HepG2 (cell line): ENCODE measurements around the gene CCDC57. TPM values are rescaled to one million over a fixed set of nuclear protein-coding genes. Genes with fewer than 3 reads are reported as not detected.

Source experiments
- ATAD3A ChIP-seq: sonication (generic); formaldehyde crosslinking; IDR thresholded peaks from 2 replicates; pipeline ENCODE4 v1.4.0; 2020; ENCODE audit warnings: missing genetic modification reagents
- BCL6 ChIP-seq: IDR thresholded peaks from 2 replicates; pipeline ENCODE4 v1.6.1; 2016; ENCODE audit warnings: missing genetic modification reagents, missing compliant biosample characterization
- EHMT2 ChIP-seq: fragments of 200-600 bp; sonication (generic); IDR thresholded peaks from 2 replicates; pipeline ENCODE4 v1.7.0; 2017; ENCODE audit warnings: antibody characterized with exemption, low read depth, low read length, borderline replicate concordance
- HNRNPL ChIP-seq: fragments of 200-400 bp; formaldehyde crosslinking; IDR thresholded peaks from 2 replicates; pipeline ENCODE4 v1.6.1; 2017; ENCODE audit warnings: mild to moderate bottlenecking, low read depth, low read length
- HOXA3 ChIP-seq: sonication (generic); formaldehyde crosslinking; IDR thresholded peaks from 2 replicates; pipeline ENCODE4 v1.5.0; 2020; ENCODE audit warnings: missing genetic modification reagents
- MIER2 ChIP-seq: IDR thresholded peaks from 2 replicates; pipeline ENCODE4 v1.6.1; 2016; ENCODE audit warnings: missing biosample characterization, missing genetic modification reagents
- POLR2AphosphoS5 ChIP-seq: IDR thresholded peaks from 2 replicates; pipeline ENCODE4 v1.6.1; 2012; ENCODE audit warnings: low read depth, low read length
- POLR2G ChIP-seq: fragments of 200-400 bp; formaldehyde crosslinking; IDR thresholded peaks from 2 replicates; pipeline ENCODE4 v1.6.1; 2018; ENCODE audit warnings: mild to moderate bottlenecking, low read depth, low read length, moderate library complexity
- RBM22 ChIP-seq: fragments of 200-400 bp; formaldehyde crosslinking; optimal IDR thresholded peaks from 2 replicates; pipeline ENCODE3; 2017; ENCODE audit warnings: mild to moderate bottlenecking, low read length, moderate library complexity
- RFXAP ChIP-seq: sonication (generic); formaldehyde crosslinking; IDR thresholded peaks from 2 replicates; pipeline ENCODE4 v1.4.0; 2020; ENCODE audit warnings: missing genetic modification reagents, borderline replicate concordance
- SALL1 ChIP-seq: sonication (generic); formaldehyde crosslinking; IDR thresholded peaks from 2 replicates; pipeline ENCODE4 v1.8.0; 2022; ENCODE audit warnings: mild to moderate bottlenecking, missing genetic modification reagents
- TCF12 ChIP-seq, 2 experiments: fragments of 450-650 bp in 1 of 2; sonication (generic) in 1 of 2; formaldehyde crosslinking in 1 of 2; IDR thresholded peaks; 2 replicates each; pipeline versions ENCODE4 v1.6.1 to v1.8.0; 2017 to 2022; ENCODE audit warnings: antibody characterized with exemption in 1 of 2, mild to moderate bottlenecking in 1 of 2, missing genetic modification reagents in 1 of 2, moderate library complexity in 1 of 2
- ZFY ChIP-seq: sonication (generic); formaldehyde crosslinking; IDR thresholded peaks from 2 replicates; pipeline ENCODE4 v1.4.0; 2020; ENCODE audit warnings: missing genetic modification reagents
- ZNF484 ChIP-seq: sonication (generic); formaldehyde crosslinking; IDR thresholded peaks from 2 replicates; pipeline ENCODE4 v1.5.1; 2020; ENCODE audit warnings: mild to moderate bottlenecking, low read depth, missing genetic modification reagents, borderline replicate concordance
- ZNF547 ChIP-seq: sonication (generic); formaldehyde crosslinking; IDR thresholded peaks from 2 replicates; pipeline ENCODE4 v1.5.1; 2020; ENCODE audit warnings: mild to moderate bottlenecking, missing genetic modification reagents
- ZNF570 ChIP-seq: sonication (generic); formaldehyde crosslinking; IDR thresholded peaks from 2 replicates; pipeline ENCODE4 v1.4.0; 2020; ENCODE audit warnings: mild to moderate bottlenecking, missing genetic modification reagents, borderline replicate concordance
- ZNF660 ChIP-seq: sonication (generic); formaldehyde crosslinking; IDR thresholded peaks from 2 replicates; pipeline ENCODE4 v1.5.1; 2020; ENCODE audit warnings: mild to moderate bottlenecking, low read depth, missing genetic modification reagents, borderline replicate concordance
- ZNF746 ChIP-seq: sonication (generic); formaldehyde crosslinking; IDR thresholded peaks from 2 replicates; pipeline ENCODE4 v1.8.0; 2022; ENCODE audit warnings: mild to moderate bottlenecking, missing genetic modification reagents
- ZNF776 ChIP-seq: sonication (generic); formaldehyde crosslinking; IDR thresholded peaks from 2 replicates; pipeline ENCODE4 v1.4.0; 2020; ENCODE audit warnings: mild to moderate bottlenecking, missing genetic modification reagents
- ZSCAN5A ChIP-seq: sonication (generic); formaldehyde crosslinking; IDR thresholded peaks from 2 replicates; pipeline ENCODE4 v1.8.0; 2022; ENCODE audit warnings: mild to moderate bottlenecking, missing genetic modification reagents, borderline replicate concordance
- polyA plus RNA-seq, 8 experiments: library from polyadenylated mRNA; depleted of rRNA in 3 of 8; stranded (reverse) in 7 of 8; unstranded in 1 of 8; fragments of >200 nt; fragmentation: Illumina TruSeq in 4 of 8; extraction: Trizol in 4 of 8; gene quantifications; 2 replicates each; pipeline versions ENCODE4 v1.2.1 to v1.2.3, GENCODE V29; 2011 to 2016; ENCODE audit warnings: low read depth in 4 of 8, missing spikeins in 1 of 8, mixed read lengths in 1 of 8; ENCODE audit not compliant: insufficient read depth in 1 of 8
- total RNA-seq, 5 experiments: library from RNA; depleted of rRNA; stranded (reverse); fragments of >200 nt; fragmentation: Illumina TruSeq; extraction: Trizol; gene quantifications; 2 replicates each; pipeline ENCODE4 v1.2.3, GENCODE V29; 2016; ENCODE audit warnings: low read depth in 1 of 5
- TF ChIP-seq, protein P1 (sequence below): sonication (generic); formaldehyde crosslinking; IDR thresholded peaks from 2 replicates; pipeline ENCODE4 v1.4.0; 2020; ENCODE audit warnings: missing genetic modification reagents, low read depth, mild to moderate bottlenecking, borderline replicate concordance
- TF ChIP-seq, protein P2 (sequence below): sonication (generic); formaldehyde crosslinking; IDR thresholded peaks from 2 replicates; pipeline ENCODE4 v1.4.0; 2020; ENCODE audit warnings: mild to moderate bottlenecking, missing genetic modification reagents
- TF ChIP-seq, protein P3 (sequence below): sonication (generic); formaldehyde crosslinking; IDR thresholded peaks from 2 replicates; pipeline ENCODE4 v1.4.0; 2020; ENCODE audit warnings: missing genetic modification reagents

CCDC57 gene
- total and polyA plus RNA-seq, 2 of the 13 experiments (the other 11 are each of a cell fraction or from before 2014, with no cell fraction given): 59.3 to 59.9 TPM

DNA sequence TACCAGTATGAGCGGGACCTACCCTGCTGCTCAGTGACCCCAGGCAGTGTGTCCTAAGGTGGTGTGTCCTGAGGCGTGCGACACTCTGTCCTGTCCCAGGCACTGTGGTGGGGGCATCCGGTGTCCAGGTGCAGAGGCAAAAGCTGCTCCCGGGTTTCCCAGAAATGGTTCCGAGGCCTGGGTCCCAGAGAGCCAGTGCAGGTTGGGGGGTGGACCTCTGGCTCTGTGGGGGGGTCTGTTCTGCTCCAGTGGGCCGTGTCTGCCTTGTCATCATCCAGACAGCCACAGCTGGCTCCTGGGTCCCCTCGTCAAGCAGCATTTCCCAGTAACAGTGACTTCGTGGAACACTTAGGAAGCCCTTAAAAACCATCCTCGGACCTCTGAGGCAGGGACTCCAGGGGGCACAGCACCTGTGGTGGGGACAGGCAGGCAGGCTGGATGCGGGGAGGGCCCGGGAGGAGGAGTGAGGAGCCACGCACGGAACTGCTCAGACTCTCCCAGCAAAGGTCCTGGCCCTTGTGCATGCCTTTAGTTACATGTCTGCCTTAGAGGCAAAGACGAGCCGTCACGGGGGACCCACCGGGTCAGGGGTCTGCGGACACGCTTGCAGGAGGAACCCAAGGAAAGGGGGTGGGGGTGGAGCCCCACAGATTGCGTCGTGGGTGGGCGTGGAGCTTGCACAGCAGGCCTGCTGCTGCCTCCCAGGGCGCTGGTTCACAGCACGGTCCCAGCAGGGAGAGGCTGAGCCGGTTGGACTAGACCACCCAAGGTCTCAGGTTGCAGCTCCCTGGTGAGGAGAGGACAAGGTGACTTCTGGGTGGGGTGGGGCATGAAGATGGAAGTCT lies 21.8 kb upstream of the CCDC57 start (continued):
- TF ChIP-seq, protein P1, sequence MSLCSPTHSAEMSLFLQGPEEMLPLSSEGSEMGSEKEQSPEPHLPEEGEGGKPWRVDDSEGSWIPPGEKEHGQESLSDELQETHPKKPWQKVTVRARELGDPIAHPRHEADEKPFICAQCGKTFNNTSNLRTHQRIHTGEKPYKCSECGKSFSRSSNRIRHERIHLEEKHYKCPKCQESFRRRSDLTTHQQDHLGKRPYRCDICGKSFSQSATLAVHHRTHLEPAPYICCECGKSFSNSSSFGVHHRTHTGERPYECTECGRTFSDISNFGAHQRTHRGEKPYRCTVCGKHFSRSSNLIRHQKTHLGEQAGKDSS (CRISPR knock-in tag): 0 out of 2 replicates have a peak, but pooled peaks have one; percentile 45
- TF ChIP-seq HNRNPL (0 out of 2 replicates have a peak, but pooled peaks have one; percentile 21), POLR2G (peak; percentile 55; the same call in 1 of the 2 replicates), HOXA3 (CRISPR knock-in tag) (peak; percentile 5; the same call in 1 of the 2 replicates), RFXAP (CRISPR knock-in tag) (no peak), ATAD3A (CRISPR knock-in tag) (no peak), BCL6 (no peak), ZNF776 (CRISPR knock-in tag) (0 out of 2 replicates have a peak, but pooled peaks have one; percentile 38), POLR2AphosphoS5 (peak; percentile 40; the same call in 1 of the 2 replicates), ZNF570 (CRISPR knock-in tag) (no peak), ZNF484 (CRISPR knock-in tag) (no peak), ZNF660 (CRISPR knock-in tag) (0 out of 2 replicates have a peak, but pooled peaks have one; percentile 4), ZNF746 (CRISPR knock-in tag) (no peak), RBM22 (peak; percentile 65), MIER2 (CRISPR knock-in tag) (no peak), SALL1 (CRISPR knock-in tag) (peak; percentile 19; the same call in 1 of the 2 replicates), EHMT2 (no peak), TCF12 (IDR thresholded peaks at IDR 0.05) (no peak), TCF12 (CRISPR knock-in tag; IDR thresholded peaks at IDR 0.05) (0 out of 2 replicates have a peak, but pooled peaks have one; percentile 18), ZNF547 (CRISPR knock-in tag) (0 out of 2 replicates have a peak, but pooled peaks have one; percentile 15), ZFY (CRISPR knock-in tag) (0 out of 2 replicates have a peak, but pooled peaks have one; percentile 10), ZSCAN5A (no peak)
- TF ChIP-seq, protein P2, sequence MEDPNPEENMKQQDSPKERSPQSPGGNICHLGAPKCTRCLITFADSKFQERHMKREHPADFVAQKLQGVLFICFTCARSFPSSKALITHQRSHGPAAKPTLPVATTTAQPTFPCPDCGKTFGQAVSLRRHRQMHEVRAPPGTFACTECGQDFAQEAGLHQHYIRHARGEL: 0 out of 2 replicates have a peak, but pooled peaks have one; percentile 36
- TF ChIP-seq, protein P3, sequence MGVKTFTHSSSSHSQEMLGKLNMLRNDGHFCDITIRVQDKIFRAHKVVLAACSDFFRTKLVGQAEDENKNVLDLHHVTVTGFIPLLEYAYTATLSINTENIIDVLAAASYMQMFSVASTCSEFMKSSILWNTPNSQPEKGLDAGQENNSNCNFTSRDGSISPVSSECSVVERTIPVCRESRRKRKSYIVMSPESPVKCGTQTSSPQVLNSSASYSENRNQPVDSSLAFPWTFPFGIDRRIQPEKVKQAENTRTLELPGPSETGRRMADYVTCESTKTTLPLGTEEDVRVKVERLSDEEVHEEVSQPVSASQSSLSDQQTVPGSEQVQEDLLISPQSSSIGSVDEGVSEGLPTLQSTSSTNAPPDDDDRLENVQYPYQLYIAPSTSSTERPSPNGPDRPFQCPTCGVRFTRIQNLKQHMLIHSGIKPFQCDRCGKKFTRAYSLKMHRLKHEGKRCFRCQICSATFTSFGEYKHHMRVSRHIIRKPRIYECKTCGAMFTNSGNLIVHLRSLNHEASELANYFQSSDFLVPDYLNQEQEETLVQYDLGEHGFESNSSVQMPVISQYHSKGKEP (CRISPR knock-in tag): no peak
